HCT116 (cell line): Measurements from ENCODE around the gene GFAP. TPM values are rescaled to one million over a fixed set of nuclear protein-coding genes. Genes with fewer than 3 reads are reported as not detected.

Experiments used
- ATAC-seq: fragments of 200-7000 bp; cut with Tn5 transposase; 2 replicates; pipeline ENCODE4 v1.9.1; 2020; ENCODE audit warnings: mild to moderate bottlenecking, moderate library complexity
- BruUV-seq: library from RNA; stranded (reverse); fragments of 400-500 nt; replicated peaks from 2 replicates; lab custom pipeline; 2021; lab: Mats Ljungman, UMichigan
- CTCF ChIA-PET: fragments of 300-600 bp; sonication (Branson Sonifier 250); formaldehyde crosslinking; loops from one replicate; lab custom pipeline; 2021; ENCODE audit warnings: antibody characterized with exemption; lab: Charles Lee
- POLR2A ChIA-PET: fragments of 300-600, 350-600 bp; sonication (Branson Sonifier 250); formaldehyde crosslinking; loops from one replicate; lab custom pipeline; 2021; ENCODE audit warnings: antibody characterized with exemption; lab: Charles Lee
- RAD21 ChIA-PET, 2 experiments: fragments of 300-600 bp; sonication (Branson Sonifier 250); formaldehyde crosslinking; loops; one replicate each; lab custom pipeline; 2023; ENCODE audit warnings: low total read pairs in 2 of 2; ENCODE audit not compliant: uncharacterized antibody in 2 of 2, unreplicated experiment in 2 of 2, low non-redundant PET in 1 of 2; lab: Charles Lee
- DNase-seq: peaks from one replicate; pipeline ENCODE4 v3.0.0-alpha.2; 2010; ENCODE audit warnings: low read depth, low spot score
- H2AFZ ChIP-seq: fragments of 200-600 bp; shearing (Covaris generic), sonication (generic); 2 replicates; pipeline ENCODE4 v1.6.1; 2017; ENCODE audit warnings: low read depth, mixed run types, mixed read lengths, antibody characterized with exemption, low read length; ENCODE audit not compliant: poor library complexity, severe bottlenecking
- H3K27ac ChIP-seq: 2 replicates; pipeline ENCODE4 v1.5.1; 2012; ENCODE audit warnings: low read depth, low read length
- H3K27me3 ChIP-seq: fragments of 200-600 bp; sonication (generic); 2 replicates; pipeline ENCODE4 v1.6.1; 2016; ENCODE audit warnings: mixed run types, low read length, mixed read lengths; ENCODE audit not compliant: insufficient read depth
- H3K36me3 ChIP-seq, 2 experiments: fragments of 200-500 bp in 1 of 2; fragments of 200-600 bp in 1 of 2; sonication (Bioruptor generic) in 1 of 2; sonication (generic) in 1 of 2; 2 replicates each; pipeline versions ENCODE4 v1.5.1 to v1.6.1; 2014 to 2016; ENCODE audit warnings: low read length in 2 of 2, inconsistent platforms in 1 of 2, mixed read lengths in 1 of 2, mixed run types in 1 of 2; ENCODE audit not compliant: insufficient read depth in 2 of 2, control insufficient read depth in 1 of 2
- H3K4me1 ChIP-seq, 2 experiments: fragments of 200-600 bp in 1 of 2; sonication (generic) in 1 of 2; 2 replicates each; pipeline versions ENCODE4 v1.5.1 to v1.6.1; 2012 to 2017; ENCODE audit warnings: low read length in 2 of 2, inconsistent platforms in 1 of 2, mild to moderate bottlenecking in 1 of 2, mixed read lengths in 1 of 2, mixed run types in 1 of 2, moderate library complexity in 1 of 2; ENCODE audit not compliant: insufficient read depth in 2 of 2, control insufficient read depth in 1 of 2
- H3K4me2 ChIP-seq: fragments of 200-600 bp; sonication (generic); 2 replicates; pipeline ENCODE4 v1.6.1; 2017; ENCODE audit warnings: mixed run types, low read length, mixed read lengths
- H3K4me3 ChIP-seq, 2 experiments: fragments of 200-600 bp in 1 of 2; sonication (generic) in 1 of 2; replicated peaks in 1 of 2; 2 replicates each; pipeline ENCODE4 v1.5.1; 2011 to 2016; ENCODE audit warnings: low read length in 2 of 2, control low read depth in 1 of 2, low read depth in 1 of 2, mild to moderate bottlenecking in 1 of 2, mixed read lengths in 1 of 2, mixed run types in 1 of 2
- H3K79me2 ChIP-seq: fragments of 200-600 bp; sonication (generic); 2 replicates; pipeline ENCODE4 v1.6.1; 2017; ENCODE audit warnings: mild to moderate bottlenecking, mixed run types, low read length, moderate library complexity, mixed read lengths; ENCODE audit not compliant: insufficient read depth
- H3K9ac ChIP-seq: fragments of 200-600 bp; sonication (generic); 2 replicates; pipeline ENCODE4 v1.6.1; 2016; ENCODE audit warnings: low read length, mixed read lengths
- H3K9me2 ChIP-seq: fragments of 200-600 bp; sonication (generic), shearing (Covaris generic); 2 replicates; pipeline ENCODE4 v1.6.1; 2017; ENCODE audit warnings: mixed run types, mild to moderate bottlenecking, moderate library complexity; ENCODE audit not compliant: insufficient read depth
- H3K9me3 ChIP-seq, 2 experiments: fragments of 200-500 bp in 1 of 2; fragments of 200-600 bp in 1 of 2; sonication (Bioruptor generic) in 1 of 2; sonication (generic) in 1 of 2; 2 replicates each; pipeline ENCODE4 v1.6.1; 2014 to 2017; ENCODE audit warnings: low read length in 2 of 2, mixed read lengths in 2 of 2, inconsistent platforms in 1 of 2, low read depth in 1 of 2, mild to moderate bottlenecking in 1 of 2, mixed run types in 1 of 2, moderate library complexity in 1 of 2; ENCODE audit not compliant: control insufficient read depth in 1 of 2, insufficient read depth in 1 of 2
- H4K20me1 ChIP-seq: fragments of 200-600 bp; sonication (generic), shearing (Covaris generic); 2 replicates; pipeline ENCODE4 v1.6.1; 2017; ENCODE audit warnings: mixed run types, mild to moderate bottlenecking, moderate library complexity; ENCODE audit not compliant: insufficient read depth
- ATF3 ChIP-seq: IDR thresholded peaks from 2 replicates; pipeline ENCODE4 v1.6.1; 2012
- CBX3 ChIP-seq: IDR thresholded peaks from 2 replicates; pipeline ENCODE4 v1.6.1; 2012; ENCODE audit warnings: low read depth
- CEBPB ChIP-seq: IDR thresholded peaks from 2 replicates; pipeline ENCODE4 v1.6.1; 2012; ENCODE audit warnings: low read depth
- ELF1 ChIP-seq: IDR thresholded peaks from 2 replicates; pipeline ENCODE4 v1.6.1; 2012; ENCODE audit warnings: low read depth, borderline replicate concordance
- EZH2 ChIP-seq: fragments of 200-600 bp; sonication (generic); IDR thresholded peaks from 2 replicates; pipeline ENCODE4 v1.6.1; 2017; ENCODE audit warnings: antibody characterized with exemption, mixed run types
- EZH2phosphoT487 ChIP-seq: fragments of 200-600 bp; IDR thresholded peaks from 2 replicates; pipeline ENCODE4 v1.6.1; 2018; ENCODE audit warnings: antibody characterized with exemption, borderline replicate concordance
- JUND ChIP-seq: IDR thresholded peaks from 2 replicates; pipeline ENCODE4 v1.6.1; 2012
- MAX ChIP-seq: IDR thresholded peaks from 2 replicates; pipeline ENCODE4 v1.6.1; 2012
- RAD21 ChIP-seq: IDR thresholded peaks from 2 replicates; pipeline ENCODE4 v1.6.1; 2012; ENCODE audit warnings: low read depth, mild to moderate bottlenecking
- SIN3A ChIP-seq: IDR thresholded peaks from 2 replicates; pipeline ENCODE4 v1.6.1; 2012; ENCODE audit warnings: low read depth
- SP1 ChIP-seq: IDR thresholded peaks from 2 replicates; pipeline ENCODE4 v1.6.1; 2012; ENCODE audit warnings: low read depth
- SRF ChIP-seq: IDR thresholded peaks from 2 replicates; pipeline ENCODE4 v1.6.1; 2012; ENCODE audit warnings: low read depth
- TCF7L2 ChIP-seq: IDR thresholded peaks from 2 replicates; pipeline ENCODE4 v1.7.0; 2011; ENCODE audit warnings: borderline replicate concordance, inconsistent platforms; ENCODE audit not compliant: insufficient read depth, insufficient read length; ENCODE audit errors: extremely low read depth
- ZFX ChIP-seq: fragments of 450-650 bp; IDR thresholded peaks from 2 replicates; pipeline ENCODE4 v1.6.1; 2017
- ZNF274 ChIP-seq: fragments of 200-500 bp; sonication (Bioruptor generic); IDR thresholded peaks from 2 replicates; pipeline ENCODE4 v1.6.1; 2014; ENCODE audit warnings: mild to moderate bottlenecking, low read depth, low read length, inconsistent platforms
- intact Hi-C: fragments of 100-400 bp; cut with micrococcal nuclease; formaldehyde crosslinking; loops from 2 replicates; pipeline ENCODE4 v1.10.0; 2022
- total RNA-seq: library from RNA; stranded (reverse); gene quantifications from one replicate; pipeline ENCODE4 v1.2.1, GENCODE V29; 2021; ENCODE audit not compliant: unreplicated experiment
- TF ChIP-seq, protein P1 (sequence below), 3 experiments: fragments of 200-600 bp in 1 of 3; sonication (generic) in 1 of 3; IDR thresholded peaks in 2 of 3; conservative IDR thresholded peaks in 1 of 3; 2 replicates each; pipeline ENCODE4 v1.5.1; 2012 to 2017; ENCODE audit warnings: low read depth in 2 of 3, low read length in 2 of 3, antibody characterized with exemption in 1 of 3, borderline replicate concordance in 1 of 3, control low read depth in 1 of 3, mild to moderate bottlenecking in 1 of 3, mixed read lengths in 1 of 3, mixed run types in 1 of 3, moderate library complexity in 1 of 3; ENCODE audit not compliant: insufficient read depth in 1 of 3

The GFAP gene
- total RNA-seq, 1 experiment from 2014 or later, result not detected

- no peaks in the 10 kb centered on the region for H3K4me1 ChIP-seq
- H3K27me3 ChIP-seq, result no peaks in the 10 kb centered on the region
- TF ChIP-seq SRF (no peak), EZH2 (no peak)
- no peak overlapping the region for H3K4me2 ChIP-seq
- no peaks in the 10 kb centered on the region for H3K9me2 ChIP-seq
- ATAC-seq, result peak; percentile 36
- no TSS peak for BruUV-seq
- H3K4me3 ChIP-seq, result no peak overlapping the region
- no peaks in the 10 kb centered on the region for H3K9me3 ChIP-seq
- DNase-seq, result no peak
- H4K20me1 ChIP-seq, result no peaks in the 10 kb centered on the region; the same call in 1 of the 2 replicates
- ChIA-PET RAD21 (no interaction called here), POLR2A (no interaction called here), CTCF (interaction anchor here (1.1 to 5.9 kb wide), 3 partner anchors 82 to 90 kb away, joined by 3 to 52 read pairs (median 19); no protein-coding TSS in a partner anchor)
- H3K36me3 ChIP-seq, result peaks cover 47 to 60% of the 10 kb centered on the region in 2 experiments
- no peak overlapping the region for H3K9ac ChIP-seq
- no peak overlapping the region for H3K27ac ChIP-seq
- no peak overlapping the region for H2AFZ ChIP-seq
- H3K79me2 ChIP-seq, result no peaks in the 10 kb centered on the region
- intact Hi-C loops, result loop anchor here (1.0 kb wide), 2 partner anchors 86 to 90 kb away; no protein-coding TSS in a partner anchor
Observed at GRCh38 chr17:44864831-44865230, 50.5 kb downstream of the GFAP start.

DNA sequence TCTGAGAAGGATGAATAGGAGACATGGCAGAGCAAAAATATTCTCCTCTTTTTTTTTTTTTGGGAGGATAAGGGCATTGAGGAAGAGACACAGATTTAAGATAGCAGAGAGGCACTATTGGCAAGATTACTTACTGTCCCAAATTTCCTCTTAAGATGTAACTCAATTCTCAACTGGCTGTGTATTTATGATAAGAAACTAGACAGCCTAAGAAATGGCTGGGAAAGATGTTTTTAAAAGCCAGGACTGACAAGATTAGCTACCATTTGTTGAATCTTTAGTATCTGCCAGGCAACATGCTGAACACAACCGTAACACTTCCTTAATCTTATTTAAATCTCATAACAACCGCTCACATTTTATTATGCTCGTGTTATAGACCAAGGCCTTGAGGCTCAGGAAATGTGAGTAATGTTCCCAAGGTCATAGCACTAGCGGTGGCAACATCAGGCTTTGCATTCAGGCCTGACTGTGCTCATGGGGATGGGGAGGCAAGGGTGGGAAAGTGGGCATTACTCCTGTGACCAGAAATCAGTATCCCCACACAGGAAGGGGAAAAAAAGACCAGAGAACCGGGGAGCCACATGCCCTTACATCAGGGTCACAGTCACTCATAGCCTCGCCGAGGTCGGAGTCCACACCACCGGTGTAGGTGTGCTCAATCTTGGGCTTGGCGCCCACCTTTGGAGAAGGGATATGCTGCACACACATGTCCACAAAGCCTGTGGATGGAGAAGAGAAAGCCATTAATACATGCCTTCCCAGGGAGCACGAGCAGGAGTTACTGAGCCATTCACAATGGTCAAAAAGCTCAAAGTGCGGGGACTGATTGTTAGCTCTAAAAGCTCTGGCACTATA lies 52.0 kb downstream of the GFAP start:
- intact Hi-C loops, result no loop called here
- no peak for TF ChIP-seq CEBPB
- TF ChIP-seq RAD21, result no peak
- TF ChIP-seq EZH2, result no peak
- TF ChIP-seq ELF1, result no peak
- TF ChIP-seq, protein P1, sequence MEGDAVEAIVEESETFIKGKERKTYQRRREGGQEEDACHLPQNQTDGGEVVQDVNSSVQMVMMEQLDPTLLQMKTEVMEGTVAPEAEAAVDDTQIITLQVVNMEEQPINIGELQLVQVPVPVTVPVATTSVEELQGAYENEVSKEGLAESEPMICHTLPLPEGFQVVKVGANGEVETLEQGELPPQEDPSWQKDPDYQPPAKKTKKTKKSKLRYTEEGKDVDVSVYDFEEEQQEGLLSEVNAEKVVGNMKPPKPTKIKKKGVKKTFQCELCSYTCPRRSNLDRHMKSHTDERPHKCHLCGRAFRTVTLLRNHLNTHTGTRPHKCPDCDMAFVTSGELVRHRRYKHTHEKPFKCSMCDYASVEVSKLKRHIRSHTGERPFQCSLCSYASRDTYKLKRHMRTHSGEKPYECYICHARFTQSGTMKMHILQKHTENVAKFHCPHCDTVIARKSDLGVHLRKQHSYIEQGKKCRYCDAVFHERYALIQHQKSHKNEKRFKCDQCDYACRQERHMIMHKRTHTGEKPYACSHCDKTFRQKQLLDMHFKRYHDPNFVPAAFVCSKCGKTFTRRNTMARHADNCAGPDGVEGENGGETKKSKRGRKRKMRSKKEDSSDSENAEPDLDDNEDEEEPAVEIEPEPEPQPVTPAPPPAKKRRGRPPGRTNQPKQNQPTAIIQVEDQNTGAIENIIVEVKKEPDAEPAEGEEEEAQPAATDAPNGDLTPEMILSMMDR (IDR thresholded peaks at IDR 0.05 in 2 of 3, conservative IDR thresholded peaks at IDR 0.05 in 1 of 3; ENCODE audit: borderline replicate concordance in 1 of 3, insufficient read depth in 1 of 3, low read depth in 2 of 3, low read length in 2 of 3), result no peak
- no peak for TF ChIP-seq JUND
- TF ChIP-seq ATF3, result no peak
- no peak for TF ChIP-seq SIN3A
- TF ChIP-seq TCF7L2, result no peak
- no peak for TF ChIP-seq CBX3
- TF ChIP-seq EZH2phosphoT487, result no peak
- no peak for TF ChIP-seq MAX
- TF ChIP-seq ZFX, result no peak
- TF ChIP-seq SP1, result no peak
- no peak for TF ChIP-seq ZNF274

More for the DNA sequence above, 52.0 kb downstream of the GFAP start:
- no TSS peak for BruUV-seq
- Histone ChIP-seq H3K79me2 (no peaks in the 10 kb centered on the region), H3K36me3 (peaks cover 49 to 61% of the 10 kb centered on the region in 2 experiments), H3K4me2 (no peak overlapping the region), H4K20me1 (no peaks in the 10 kb centered on the region; the same call in 1 of the 2 replicates), H3K4me3 (no peak overlapping the region), H3K9me2 (no peaks in the 10 kb centered on the region), H3K4me1 (no peaks in the 10 kb centered on the region), H3K9me3 (no peaks in the 10 kb centered on the region), H2AFZ (no peak overlapping the region), H3K27me3 (no peaks in the 10 kb centered on the region), H3K9ac (no peak overlapping the region), H3K27ac (no peak overlapping the region)
- ChIA-PET CTCF (interaction anchor here (1.1 to 5.9 kb wide), 5 partner anchors 80 to 272 kb away, joined by 3 to 52 read pairs (median 7); partner anchors contain the start of gene ACBD4), POLR2A (interaction anchor here (0.7 to 1.1 kb wide), 2 partner anchors 88 kb away, joined by 3 to 4 read pairs; no protein-coding TSS in a partner anchor), RAD21 (no interaction called here)
- ATAC-seq (no peak), DNase-seq (no peak)
